ENCODE measurements around the gene PRAF2.
A peak's percentile ranks its signal among the peaks of the same experiment; 100 is the strongest.

PRAF2 gene

GRCh38 chrX:49043220-49043986 lies 30.4 kb downstream of the PRAF2 start, which contains the start of gene TFE3:
TFE3 (minus strand) TSS chrX:49043357; CDS start chrX:49043226, 131 bp downstream.
- DNase-seq: peak; percentile 45 to 98 (median 93)

- peak in 6 of 56 donors; percentile 4 to 53 (median 37) for DNase-seq
Measured at GRCh38 chrX:49042581-49043219, 31.1 kb downstream of the PRAF2 start.

GRCh38 chrX:49041744-49042580 lies 31.8 kb downstream of the PRAF2 start:
- DNase-seq: peak in 6 of 56 donors; percentile 0 to 21 (median 4)

- DNase-seq: peak in 2 of 56 donors; percentile 2 to 3
Measured at GRCh38 chrX:49040376-49040955, 33.3 kb downstream of the PRAF2 start.

GRCh38 chrX:49039598-49040375 lies 34.0 kb downstream of the PRAF2 start:
- peak in 49 of 56 donors; percentile 0 to 63 (median 17) for DNase-seq

GRCh38 chrX:49037883-49038475 lies 35.8 kb downstream of the PRAF2 start:
- no peak for DNase-seq

- DNase-seq: no peak
Measured at GRCh38 chrX:49030283-49030682, 43.5 kb downstream of the PRAF2 start.

GRCh38 chrX:49029876-49030275 lies 43.9 kb downstream of the PRAF2 start:
- DNase-seq: peak in 1 of 56 donors; percentile 0
